SKM-1 treated with dmso at 0.1 percent for 144 hours (cell line): ENCODE measurements around the gene CMSS1.

Experiments
- DNase-seq: peaks from one replicate; lab custom pipeline; 2025; ENCODE audit not compliant: unreplicated experiment; lab: John Stamatoyannopoulos, UW

The CMSS1 gene

DNA sequence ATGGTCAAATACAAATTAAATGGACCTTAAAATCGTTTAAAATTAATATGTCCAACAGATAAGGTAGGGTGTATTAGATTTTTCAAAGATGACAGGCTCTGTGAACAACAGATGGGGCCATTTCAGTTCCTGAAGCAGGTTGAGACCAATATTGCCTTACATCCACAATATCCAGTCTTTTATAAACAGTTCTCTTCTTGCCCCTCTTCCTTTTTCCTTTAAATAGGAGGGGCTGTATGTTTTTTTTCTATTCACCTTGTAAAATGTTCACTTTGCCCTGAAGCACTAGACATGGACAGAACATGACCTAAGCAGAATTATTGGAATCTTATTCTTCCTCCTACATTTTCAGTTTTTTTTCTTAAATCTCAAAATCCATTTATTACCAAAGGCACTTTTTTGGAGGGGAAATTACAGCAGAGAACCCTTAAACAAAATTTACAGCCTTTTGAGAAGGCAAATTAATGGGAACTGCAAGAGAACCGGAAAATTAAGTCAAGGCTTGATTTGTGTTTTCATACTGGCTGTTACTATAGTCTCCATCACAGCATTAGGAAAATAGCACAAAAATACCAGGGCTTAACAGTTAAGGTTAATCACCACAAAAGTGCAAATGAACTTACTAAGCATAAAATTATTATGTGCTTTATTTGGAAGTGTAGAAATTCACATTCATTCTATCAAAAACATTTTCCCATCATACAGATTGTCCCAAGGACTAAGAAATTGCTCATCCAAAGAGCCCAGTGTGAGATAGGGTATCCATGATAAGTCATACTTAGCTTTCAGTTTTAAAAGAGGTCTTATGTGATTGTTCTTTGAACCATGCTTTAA, 55.8 kb downstream of the CMSS1 start:
- DNase-seq = no peak

GRCh38 chr3:99874237-99875002, 56.8 kb downstream of the CMSS1 start:
- no peak for DNase-seq

- peak; percentile 57 for DNase-seq
Measured at GRCh38 chr3:99875581-99875928, 57.9 kb downstream of the CMSS1 start.

DNA sequence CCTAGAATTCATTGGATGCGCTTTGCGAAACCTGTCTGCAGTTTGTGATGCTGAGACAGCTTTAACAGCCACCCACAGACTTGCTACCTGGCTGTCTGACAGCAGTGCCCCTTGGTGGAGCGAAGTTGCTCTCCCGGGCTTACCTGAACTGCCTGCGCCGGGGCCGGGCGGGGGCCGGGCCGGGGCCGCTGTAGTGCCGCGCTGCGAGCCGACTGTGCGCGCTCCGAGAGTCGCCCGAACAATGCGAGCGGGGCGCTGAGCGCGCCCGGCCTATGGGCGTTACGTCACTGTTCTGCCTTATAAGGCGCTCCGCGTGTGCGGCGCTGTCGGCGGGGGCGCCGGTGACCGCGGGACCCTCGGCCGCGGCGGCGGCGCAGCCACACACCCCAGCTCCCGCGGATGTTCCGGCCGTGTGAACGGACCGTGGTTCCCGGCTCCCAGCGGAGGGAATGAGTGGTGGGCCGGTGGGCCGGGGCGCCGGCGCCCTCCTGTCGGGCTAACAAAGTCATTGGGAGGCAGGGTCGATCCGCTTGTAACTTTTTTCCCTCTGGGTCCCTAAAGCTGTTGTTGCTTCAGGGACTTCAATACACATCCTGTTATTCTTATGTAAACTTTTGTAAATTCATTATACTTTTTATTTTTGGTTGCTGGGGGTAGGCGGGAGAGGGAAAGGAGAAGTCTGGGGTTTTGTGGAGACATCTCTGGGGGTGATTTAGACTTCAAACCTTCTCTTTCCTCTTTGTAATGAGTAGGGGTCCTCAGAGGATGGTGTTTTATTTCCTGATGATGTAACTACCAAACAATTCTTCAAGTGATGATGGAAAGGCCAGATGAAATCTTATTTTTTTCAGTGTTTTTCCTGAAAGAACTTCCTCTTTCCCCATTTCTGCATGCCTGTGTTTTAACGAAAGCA, 58.5 kb downstream of the CMSS1 start:
- peak; percentile 78 for DNase-seq

DNA sequence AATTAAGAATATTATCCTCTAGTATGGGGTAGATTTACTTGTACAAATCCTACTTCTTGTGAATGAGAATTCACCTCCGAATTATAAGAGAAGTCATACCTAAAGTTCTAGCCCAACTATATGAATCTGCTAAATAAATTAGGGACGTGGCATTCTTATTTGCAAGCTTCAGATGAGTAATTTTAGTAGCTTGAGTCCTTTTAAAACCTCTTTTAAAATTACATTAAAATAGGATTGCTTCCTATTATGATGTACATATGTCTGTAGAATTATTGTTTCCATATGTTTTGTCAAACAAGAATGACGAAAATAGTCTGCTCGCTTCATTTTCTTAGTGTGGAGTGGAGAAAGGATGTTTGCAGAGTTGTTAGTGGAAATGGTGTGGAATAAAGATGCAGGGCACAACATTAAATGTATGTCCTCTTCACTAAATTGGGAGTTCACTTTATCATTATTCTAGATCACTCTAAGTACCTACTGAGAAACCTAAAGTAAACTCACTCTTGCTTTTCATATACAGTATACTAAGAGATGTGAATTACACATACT, 59.4 kb downstream of the CMSS1 start:
- no peak for DNase-seq

- no peak for DNase-seq
Measured at GRCh38 chr3:99878005-99878404, 60.3 kb downstream of the CMSS1 start.

DNA sequence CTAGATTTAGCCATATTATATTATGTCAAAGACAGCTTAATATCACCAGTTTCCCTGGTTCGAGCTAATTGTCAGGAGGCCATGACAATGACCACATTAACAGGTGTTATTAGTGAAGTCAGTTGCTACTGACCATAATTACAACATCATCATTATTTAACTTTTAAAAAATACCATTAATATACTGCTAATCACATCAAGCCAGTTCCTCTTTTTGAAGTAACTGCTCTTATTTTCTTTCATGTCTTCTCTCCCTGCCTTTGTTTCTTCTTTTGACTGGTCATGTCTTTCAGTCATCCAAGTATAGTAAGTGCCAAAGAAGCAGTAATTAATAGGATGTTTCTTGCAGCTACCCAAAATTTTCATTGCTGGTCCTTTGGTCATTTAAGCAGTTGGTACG, 61.6 kb downstream of the CMSS1 start:
- no peak for DNase-seq

- DNase-seq = no peak
Measured at GRCh38 chr3:99881121-99881524, 63.5 kb downstream of the CMSS1 start.

DNA sequence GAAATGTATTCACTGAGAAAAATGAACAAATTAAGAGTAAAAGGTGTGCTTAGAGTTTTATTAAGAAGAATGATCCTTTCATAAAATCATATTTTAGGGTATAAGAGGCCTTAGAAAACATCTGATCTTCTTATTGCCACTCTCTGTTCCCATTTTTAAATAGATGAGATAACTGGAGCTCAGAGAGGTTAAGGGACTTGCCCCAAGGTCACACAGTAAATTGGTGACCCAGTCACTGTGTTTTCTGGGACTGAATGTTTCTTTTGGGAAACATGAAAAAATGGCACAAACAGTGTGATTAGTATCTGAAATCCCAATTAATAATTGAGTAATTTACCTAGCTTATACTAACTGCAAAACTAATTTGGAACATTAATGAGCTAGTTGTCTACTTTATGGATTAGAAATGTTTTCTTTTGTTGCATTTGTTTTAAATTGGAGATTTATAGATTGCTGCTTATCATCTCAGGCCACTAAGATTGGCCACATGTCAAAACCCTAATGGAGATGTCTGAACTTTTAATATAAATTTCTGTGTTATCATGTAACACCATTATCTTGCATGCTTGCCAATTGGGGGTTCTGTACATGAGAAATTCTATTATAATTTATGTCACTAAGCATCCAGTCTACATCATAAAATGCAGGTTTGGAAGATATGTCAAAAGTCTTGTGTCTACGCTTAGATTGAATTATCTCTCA, 64.9 kb downstream of the CMSS1 start:
- DNase-seq = no peak

DNA sequence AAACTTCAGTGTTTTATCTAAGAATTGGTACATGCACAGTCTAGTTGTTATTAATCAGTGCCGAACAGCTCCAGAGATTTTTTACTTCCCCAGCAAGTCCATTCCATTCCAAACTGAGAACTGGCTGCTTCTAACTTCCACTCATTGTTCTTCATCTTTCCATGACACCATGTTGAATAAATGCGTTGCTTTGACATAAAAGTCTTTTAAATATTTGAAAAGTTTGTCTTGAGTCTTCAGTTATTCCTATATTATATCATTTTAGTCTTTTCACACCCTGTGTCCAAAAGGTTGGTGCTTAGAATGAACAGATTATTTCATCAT, 65.4 kb downstream of the CMSS1 start:
- no peak for DNase-seq

DNA sequence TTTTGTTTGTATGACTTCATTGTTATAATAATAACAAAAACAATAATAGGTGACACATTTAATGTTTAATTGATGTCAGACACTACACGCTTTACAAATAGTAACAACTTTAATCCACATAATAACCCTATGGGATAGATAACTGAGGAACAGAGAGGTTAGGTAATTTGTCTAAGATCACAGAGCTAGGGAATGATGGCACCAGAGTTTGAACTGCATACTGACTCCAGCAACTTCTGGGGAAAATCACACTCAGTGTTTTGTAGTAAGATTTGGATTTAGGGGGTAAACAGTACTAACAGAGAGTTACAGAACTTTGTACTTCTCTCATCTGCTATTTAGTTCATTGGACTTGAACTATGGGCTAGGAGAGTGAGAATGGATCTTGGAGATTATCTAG, 66.0 kb downstream of the CMSS1 start:
- DNase-seq = no peak

- DNase-seq = no peak
Measured at GRCh38 chr3:99884484-99884883, 66.8 kb downstream of the CMSS1 start.

DNA sequence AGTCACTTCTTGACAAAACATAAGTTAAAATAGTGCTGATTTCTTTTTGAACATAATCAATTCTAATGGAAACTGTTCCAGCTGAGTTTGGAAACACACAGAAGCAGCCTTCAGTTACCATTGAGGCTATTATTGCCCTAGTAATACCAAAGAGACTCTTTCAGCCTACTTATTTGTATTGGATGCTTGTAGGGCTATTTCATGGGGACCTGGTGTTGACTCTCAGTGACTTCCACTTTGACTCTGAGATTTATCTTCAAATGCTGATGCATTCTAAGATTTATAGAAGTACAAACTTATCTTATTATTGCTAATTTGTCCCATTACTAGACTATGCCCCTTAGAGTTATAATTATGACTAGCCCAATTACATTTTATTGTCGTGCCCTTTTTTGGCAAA, 67.4 kb downstream of the CMSS1 start:
- DNase-seq = no peak

- DNase-seq = no peak
Measured at GRCh38 chr3:99885851-99886250, 68.2 kb downstream of the CMSS1 start.

DNA sequence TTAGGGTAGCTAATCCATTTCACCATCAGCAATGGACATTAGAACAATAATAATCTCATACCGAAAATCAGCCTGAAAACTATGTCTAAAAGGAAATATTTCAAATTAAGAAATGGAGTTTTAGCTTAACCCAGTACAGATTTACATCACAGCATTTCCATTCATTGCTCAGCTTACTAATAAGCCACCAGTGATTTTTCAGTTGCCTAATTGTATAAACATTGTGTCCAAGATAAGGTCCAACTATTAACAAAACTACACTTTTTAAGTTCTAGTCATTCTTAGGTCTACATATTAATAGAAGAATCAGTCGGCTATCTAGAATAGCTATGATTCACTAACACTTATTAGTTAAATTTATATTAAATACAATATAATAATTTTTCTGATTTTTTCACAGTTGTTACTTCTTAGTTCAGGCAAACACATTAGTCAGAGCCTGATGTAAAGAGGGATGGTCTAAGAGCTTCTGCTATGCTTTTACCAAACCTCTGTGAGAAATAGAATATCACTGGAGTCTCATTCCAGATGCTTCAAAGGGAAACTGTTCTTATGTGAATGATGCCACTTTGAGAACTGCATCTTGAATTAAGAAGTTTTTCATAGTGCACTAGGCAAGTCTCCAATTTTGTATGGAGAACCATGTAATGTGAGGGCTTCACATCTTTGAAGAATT, 74.1 kb downstream of the CMSS1 start:
- DNase-seq = no peak

DNA sequence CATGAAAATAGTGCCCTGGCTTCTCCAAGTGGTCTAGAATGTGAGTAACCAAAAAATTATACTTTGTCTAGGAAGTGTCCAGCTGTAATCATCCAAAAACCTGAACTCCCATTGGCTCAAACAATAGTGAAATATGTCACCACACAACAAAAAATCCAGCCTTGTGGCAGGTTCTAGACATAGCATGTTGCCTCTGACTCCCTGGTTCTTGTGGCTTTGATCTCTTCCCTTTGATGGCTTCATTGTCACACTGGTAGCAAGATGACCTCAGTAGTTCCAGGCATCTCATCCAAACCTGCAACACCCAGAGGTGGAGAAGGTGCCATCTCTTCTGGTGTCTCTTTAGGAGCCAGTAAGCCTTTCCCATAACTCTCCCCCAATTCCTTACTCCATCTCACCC, 74.7 kb downstream of the CMSS1 start:
- DNase-seq = no peak

DNA sequence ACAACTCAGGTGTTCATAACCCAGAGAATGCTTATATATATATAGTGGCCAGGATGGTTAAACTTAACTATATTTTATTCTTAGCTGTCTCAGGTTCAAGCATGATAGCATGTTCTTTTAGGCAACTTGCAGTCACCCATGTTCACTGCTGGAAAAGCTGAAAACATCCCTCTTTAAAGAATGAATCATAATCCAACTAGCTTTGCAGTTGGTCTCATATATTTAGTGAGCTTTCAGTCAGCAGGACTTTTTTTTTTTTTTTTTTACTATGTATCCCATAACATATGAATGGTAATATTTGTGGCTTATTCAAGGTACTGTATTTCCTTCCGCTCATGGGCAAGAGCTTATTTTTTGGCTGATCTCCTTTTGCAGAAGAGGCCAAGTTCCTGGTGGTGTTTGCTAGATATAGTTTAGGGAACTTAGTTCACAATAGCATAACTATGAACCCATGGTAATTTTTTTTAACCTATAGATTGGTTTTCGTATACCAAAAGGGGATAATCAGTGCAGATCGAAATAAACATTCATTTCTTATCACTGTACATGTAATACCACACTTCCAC, 77.6 kb downstream of the CMSS1 start:
- peak; percentile 16 for DNase-seq

DNA sequence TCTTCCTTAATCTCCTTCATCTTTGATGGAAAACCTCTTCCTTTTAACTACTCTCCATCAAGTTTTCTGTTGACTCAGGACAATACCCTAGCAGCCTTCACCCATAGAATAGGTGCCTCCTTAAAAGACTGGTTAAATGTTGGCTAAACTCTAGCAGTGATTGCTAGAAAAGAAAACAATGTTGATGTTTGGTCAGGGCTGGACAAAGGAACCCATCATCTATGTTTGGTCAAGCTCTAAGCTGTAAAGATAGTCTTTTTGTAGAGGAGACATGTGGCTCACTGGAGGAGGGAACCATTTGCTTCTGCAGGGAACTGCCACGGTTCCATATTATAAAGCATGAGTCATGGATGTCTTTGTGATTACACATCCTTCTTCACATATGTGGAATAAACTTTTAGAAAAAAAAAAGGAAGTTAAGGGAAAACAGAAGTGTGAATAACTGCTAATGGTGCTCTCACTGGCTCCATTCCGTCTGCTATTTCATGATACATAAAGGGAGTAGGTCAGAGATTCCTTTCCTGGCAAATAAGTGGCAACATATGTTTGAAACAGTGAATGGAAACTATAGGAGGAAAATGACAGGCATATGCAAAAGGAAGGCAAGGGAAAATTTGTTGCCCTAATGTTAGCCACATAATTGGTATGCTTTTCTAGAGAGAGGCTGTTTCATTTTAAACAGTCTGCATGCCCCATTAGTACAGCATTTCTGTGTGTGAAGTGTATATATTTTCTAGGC, 78.2 kb downstream of the CMSS1 start:
- DNase-seq = peak; percentile 89

GRCh38 chr3:99896482-99896881, 78.8 kb downstream of the CMSS1 start:
- DNase-seq = no peak
